GM23338 (cell line): ENCODE data around the gene TMEM9. TPM values are rescaled to one million over a fixed set of nuclear protein-coding genes. Genes with fewer than 3 reads are reported as not detected.

Experiments
- ATAC-seq: fragments of 200-7000 bp; cut with Tn5 transposase; 3 replicates; pipeline ENCODE4 v1.9.1; 2020
- DNase-seq: peaks from one replicate; pipeline ENCODE4 v3.0.0-alpha.2; 2015; ENCODE audit warnings: low spot score
- H2AFZ ChIP-seq: fragments of 200-600 bp; sonication (generic); 2 replicates; pipeline ENCODE4 v1.8.0; 2016; ENCODE audit warnings: antibody characterized with exemption, mild to moderate bottlenecking, moderate library complexity
- H3F3A ChIP-seq: fragments of 200-600 bp; sonication (generic); replicated peaks from 2 replicates; pipeline ENCODE4 v1.8.0; 2017; ENCODE audit warnings: antibody characterized with exemption, mixed run types, low read depth
- H3K27ac ChIP-seq: fragments of 200-600 bp; sonication (generic); 2 replicates; pipeline ENCODE4 v1.6.1; 2016; ENCODE audit warnings: low read depth
- H3K27me3 ChIP-seq: fragments of 200-600 bp; sonication (generic); 2 replicates; pipeline ENCODE4 v1.8.0; 2016; ENCODE audit warnings: mild to moderate bottlenecking, mixed run types, moderate library complexity; ENCODE audit not compliant: insufficient read depth
- H3K36me3 ChIP-seq: fragments of 200-600 bp; sonication (generic); 2 replicates; pipeline ENCODE4 v1.8.0; 2016; ENCODE audit warnings: mild to moderate bottlenecking; ENCODE audit not compliant: insufficient read depth
- H3K4me1 ChIP-seq: fragments of 200-600 bp; sonication (generic); 2 replicates; pipeline ENCODE4 v1.8.0; 2016; ENCODE audit warnings: mild to moderate bottlenecking, moderate library complexity; ENCODE audit not compliant: insufficient read depth
- H3K4me2 ChIP-seq: fragments of 200-600 bp; sonication (generic); 2 replicates; pipeline ENCODE4 v1.7.1; 2017; ENCODE audit warnings: mixed run types
- H3K4me3 ChIP-seq: fragments of 200-600 bp; sonication (generic); 2 replicates; pipeline ENCODE4 v1.6.1; 2016; ENCODE audit warnings: mixed run types
- H3K79me2 ChIP-seq: fragments of 200-600 bp; sonication (generic); replicated peaks from 2 replicates; pipeline ENCODE4 v1.8.0; 2017; ENCODE audit warnings: mild to moderate bottlenecking; ENCODE audit not compliant: insufficient read depth
- H3K9me2 ChIP-seq: fragments of 200-600 bp; sonication (generic); 2 replicates; pipeline ENCODE4 v1.8.0; 2017; ENCODE audit not compliant: insufficient read depth
- H4K20me1 ChIP-seq: fragments of 200-600 bp; sonication (generic); replicated peaks from 2 replicates; pipeline ENCODE4 v1.8.0; 2017; ENCODE audit warnings: mild to moderate bottlenecking; ENCODE audit not compliant: insufficient read depth
- H3K27ac Mint-ChIP-seq: 2 replicates; pipeline ENCODE4 v1.8.0; 2020; ENCODE audit warnings: inconsistent platforms, mild to moderate bottlenecking, moderate library complexity, mixed read lengths
- H3K27me3 Mint-ChIP-seq: 3 replicates; pipeline ENCODE4 v1.8.0; 2022; ENCODE audit warnings: low read depth, mild to moderate bottlenecking, moderate library complexity, mixed read lengths, inconsistent platforms; ENCODE audit not compliant: insufficient read depth, poor library complexity
- H3K36me3 Mint-ChIP-seq: 3 replicates; pipeline ENCODE4 v1.8.0; 2021; ENCODE audit warnings: low read depth, mild to moderate bottlenecking, inconsistent platforms, moderate library complexity, mixed read lengths
- H3K4me1 Mint-ChIP-seq: 3 replicates; pipeline ENCODE4 v1.8.0; 2020; ENCODE audit warnings: mild to moderate bottlenecking, inconsistent platforms, mixed read lengths
- H3K4me3 Mint-ChIP-seq: 3 replicates; pipeline ENCODE4 v1.8.0; 2021; ENCODE audit warnings: moderate library complexity, mild to moderate bottlenecking, inconsistent platforms, mixed read lengths
- H3K9me3 Mint-ChIP-seq: 3 replicates; pipeline ENCODE4 v1.8.0; 2020; ENCODE audit warnings: moderate library complexity, mild to moderate bottlenecking, inconsistent platforms, mixed read lengths
- ETS1 ChIP-seq: IDR thresholded peaks from 2 replicates; pipeline ENCODE4 v1.6.1; 2016; ENCODE audit warnings: antibody characterized with exemption
- EZH2phosphoT487 ChIP-seq: fragments of 200-600 bp; sonication (generic); IDR thresholded peaks from one replicate; pipeline ENCODE4 v1.8.1; 2018; ENCODE audit warnings: antibody characterized with exemption; ENCODE audit not compliant: unreplicated experiment
- JUNB ChIP-seq: IDR thresholded peaks from one replicate; pipeline ENCODE4 v1.6.1; 2016; ENCODE audit warnings: antibody characterized with exemption; ENCODE audit not compliant: unreplicated experiment
- STAT1 ChIP-seq: IDR thresholded peaks from one replicate; pipeline ENCODE4 v1.6.1; 2016; ENCODE audit warnings: antibody characterized with exemption; ENCODE audit not compliant: unreplicated experiment
- ZNF114 ChIP-seq: fragments of 250-450 bp; sonication (Bioruptor Pico); IDR thresholded peaks from 2 replicates; pipeline ENCODE4 v1.5.0; 2020; ENCODE audit warnings: mild to moderate bottlenecking, moderate library complexity
- ZNF462 ChIP-seq: fragments of 250-450 bp; sonication (Bioruptor Pico); IDR thresholded peaks from 2 replicates; pipeline ENCODE4 v1.5.0; 2020; ENCODE audit warnings: mild to moderate bottlenecking, moderate library complexity
- polyA plus RNA-seq: library from polyadenylated mRNA; unstranded; fragments of >200 nt; fragmentation: Nextera tagmentation; extraction: Ambion mirVana; gene quantifications from 2 replicates; pipeline ENCODE4 v1.2.1, GENCODE V29; 2016
- total RNA-seq: library from RNA; depleted of rRNA; stranded (reverse); fragments of >200 nt; shearing (Covaris generic); gene quantifications from 2 replicates; pipeline ENCODE4 v1.2.3, GENCODE V29; 2014

Gene TMEM9
- total and polyA plus RNA-seq, 2 experiments from 2014 or later = 78.6 to 147 TPM

- TF ChIP-seq ZNF462 (CRISPR knock-in tag) = no peak
- TF ChIP-seq ZNF114 (CRISPR knock-in tag) = no peak
- TF ChIP-seq JUNB = no peak
Observed at GRCh38 chr1:201103666-201104065, 50.6 kb downstream of the TMEM9 start (continued).

- H3K4me1 Mint-ChIP-seq = peaks cover 7% of the 10 kb centered on the region
- Histone ChIP-seq H3K4me3 (no peak overlapping the region), H3F3A (no peaks in the 10 kb centered on the region), H3K9me2 (no peaks in the 10 kb centered on the region), H4K20me1 (no peaks in the 10 kb centered on the region), H3K36me3 (no peaks in the 10 kb centered on the region), H2AFZ (no peak overlapping the region), H3K4me1 (0 out of 2 replicates have a peak, but pooled peaks cover 5% of the 10 kb centered on the region), H3K27ac (no peak overlapping the region), H3K79me2 (no peaks in the 10 kb centered on the region), H3K4me2 (no peak overlapping the region), H3K27me3 (no peaks in the 10 kb centered on the region)
- no peak overlapping the region for H3K27ac Mint-ChIP-seq
- H3K36me3 Mint-ChIP-seq = no peaks in the 10 kb centered on the region
- TF ChIP-seq ETS1 (no peak), STAT1 (no peak), EZH2phosphoT487 (no peak), ZNF114 (CRISPR knock-in tag) (no peak)
- H3K9me3 Mint-ChIP-seq = no peaks in the 10 kb centered on the region
- H3K4me3 Mint-ChIP-seq = no peak overlapping the region
- no peak for ATAC-seq
- no peak for DNase-seq
- peaks cover 9% of the 10 kb centered on the region for H3K27me3 Mint-ChIP-seq
Observed at GRCh38 chr1:201100169-201100930, 53.9 kb downstream of the TMEM9 start.
